ENCODE data around the gene PHACTR4. TPM values are rescaled to one million over a fixed set of nuclear protein-coding genes. Genes with fewer than 3 reads are reported as not detected.
A peak's percentile ranks its signal among the peaks of the same experiment; 100 is the strongest.

The PHACTR4 gene
- total and polyA plus RNA-seq, 9 of the 15 experiments (the other 6 are each of a cell fraction or from before 2014, with no cell fraction given) = 6.4 to 43.6 (median 14.2) TPM

GRCh38 chr1:28505406-28506187, 136.1 kb downstream of the PHACTR4 start, which contains the start of gene RCC1 (continued):
- TF ChIP-seq ARID2 (IDR thresholded peaks at IDR 0.05) (no peak), ZNF79 (CRISPR knock-in tag; IDR thresholded peaks at IDR 0.05; ENCODE audit: low read depth) (0 out of 2 replicates have a peak, but pooled peaks have one; percentile 27), TGIF2 (CRISPR knock-in tag; IDR thresholded peaks at IDR 0.05) (no peak), L3MBTL2 (IDR thresholded peaks at IDR 0.05) (no peak; the same call in 1 of the 2 replicates), CCAR2 (IDR thresholded peaks at IDR 0.05; ENCODE audit: low read depth, low read length) (no peak), MAFG (tag; conservative IDR thresholded peaks at IDR 0.05) (no peak), E2F6 (IDR thresholded peaks at IDR 0.05; ENCODE audit: borderline replicate concordance in 1 of 2, extremely low read depth in 1 of 2, insufficient read depth in 1 of 2, insufficient read length in 1 of 2, low read depth in 1 of 2, low read length in 1 of 2, poor library complexity in 1 of 2, severe bottlenecking in 1 of 2) (no peak), ZNF444 (CRISPR knock-in tag; IDR thresholded peaks at IDR 0.05) (no peak), UBTF (IDR thresholded peaks at IDR 0.05; ENCODE audit: borderline replicate concordance in 1 of 2, low read depth in 2 of 2, low read length in 2 of 2) (no peak), ATF7 (IDR thresholded peaks at IDR 0.05) (peak; percentile 85), MED1 (CRISPR knock-in tag; IDR thresholded peaks at IDR 0.05; ENCODE audit: borderline replicate concordance) (no peak), KLF16 (IDR thresholded peaks at IDR 0.05) (no peak), STAT6 (CRISPR knock-in tag; IDR thresholded peaks at IDR 0.05) (no peak; the same call in 1 of the 2 replicates), HMGN3 (IDR thresholded peaks at IDR 0.05; ENCODE audit: borderline replicate concordance, extremely low read depth, insufficient read length, low read depth, low read length) (no peak), CREB3L1 (IDR thresholded peaks at IDR 0.05; ENCODE audit: borderline replicate concordance, low read depth) (peak; percentile 97), DEAF1 (CRISPR knock-in tag; IDR thresholded peaks at IDR 0.05) (no peak), MAFK (IDR thresholded peaks at IDR 0.05; ENCODE audit: low read length) (no peak)

All from K562 (cell line).